Non-pigmented ciliary epithelial cell (primary cell): ENCODE results near the gene SCAPER.
"Not testable (repeated sequence)": the region's sequence is repeated elsewhere in the genome, so short reads cannot be mapped to it uniquely, and the experiment has no call there.

Experiments
- DNase-seq: peaks from one replicate; pipeline ENCODE4 v3.0.0-alpha.2; 2010; ENCODE audit warnings: low read depth

SCAPER gene

DNA sequence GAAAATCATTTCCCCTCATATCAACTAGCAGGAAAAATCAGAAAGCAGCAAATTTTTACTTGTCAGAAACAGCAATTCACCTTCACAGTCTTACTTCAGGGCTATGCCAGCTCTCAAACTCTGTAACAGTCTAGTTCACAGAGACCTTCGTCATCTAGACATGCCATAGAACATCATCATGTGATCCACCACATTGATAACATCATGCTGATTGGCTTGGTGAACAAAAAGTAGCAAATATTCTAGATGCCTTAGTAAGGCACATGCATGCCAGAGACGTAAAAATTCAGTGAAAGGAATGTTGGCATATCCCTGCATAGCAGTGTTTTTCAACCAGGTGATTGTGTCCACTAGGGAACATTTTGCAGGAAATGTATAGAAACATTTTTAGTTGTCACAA lies 8.6 kb upstream of the SCAPER start:
- no peak for DNase-seq

DNA sequence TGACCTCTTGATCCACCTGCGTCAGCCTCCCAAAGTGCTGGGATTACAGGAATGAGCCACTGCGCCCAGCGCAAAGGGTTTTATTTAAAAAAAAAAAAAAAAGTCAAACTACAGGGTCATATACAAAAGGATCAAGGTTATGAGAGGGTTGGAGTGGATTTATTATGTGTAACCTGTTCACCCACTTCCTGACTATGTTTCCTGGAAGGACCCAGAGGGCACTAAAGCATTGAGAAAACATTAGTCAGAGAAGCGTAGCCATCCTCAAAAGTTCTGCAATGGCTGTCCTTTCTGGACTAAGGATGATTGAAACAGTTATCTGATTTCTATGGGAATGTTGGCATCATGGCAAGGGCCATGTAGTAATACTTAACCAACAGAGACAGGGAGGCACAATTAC lies 7.3 kb upstream of the SCAPER start:
- DNase-seq: no peak

DNA sequence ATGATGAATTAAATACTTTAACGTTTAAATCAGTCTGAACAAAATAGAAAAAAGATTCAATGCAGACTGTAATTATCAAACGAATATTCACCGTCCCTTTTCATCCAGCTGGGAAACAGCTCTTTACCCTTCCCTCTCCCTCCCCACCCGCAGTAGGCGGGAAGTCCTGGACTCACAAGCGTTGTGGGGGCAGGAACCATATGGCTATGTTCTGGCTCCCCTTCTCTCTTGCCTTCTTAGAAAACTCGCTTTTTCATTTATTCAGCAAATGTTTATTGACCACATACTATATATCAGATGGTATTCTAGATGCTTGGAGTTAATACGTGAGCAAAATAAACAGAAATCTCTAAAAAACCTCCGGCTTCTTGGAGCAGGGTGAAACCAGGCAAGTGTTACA lies 715 bp upstream of the SCAPER start:
- DNase-seq: no peak

DNA sequence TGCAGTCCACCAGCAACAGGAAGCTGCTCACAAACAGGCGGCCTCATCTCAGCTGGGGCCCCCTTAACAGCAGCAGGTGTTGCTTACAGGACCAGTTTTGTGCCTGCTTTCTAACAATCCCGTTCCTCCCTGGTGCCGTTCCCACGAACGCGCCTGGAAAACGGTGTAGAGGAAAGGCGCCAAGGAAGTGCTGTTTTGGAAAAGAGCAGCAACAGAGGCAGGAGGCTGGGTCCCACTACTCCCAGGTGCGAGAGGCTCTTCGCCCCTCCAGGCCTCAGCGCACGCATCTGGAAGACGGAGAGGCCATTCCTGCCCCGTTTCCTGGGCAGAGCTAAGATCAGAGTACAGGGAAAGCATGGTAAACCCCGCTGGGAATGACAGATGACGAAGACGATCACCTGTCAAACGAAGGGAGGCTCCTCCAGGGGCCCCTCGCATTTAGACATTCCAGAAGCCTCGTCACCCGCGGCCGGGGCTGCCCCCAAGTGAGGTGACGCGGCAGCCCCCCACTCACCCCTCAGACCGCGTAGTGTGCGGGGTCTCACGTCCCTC lies 603 bp downstream of the SCAPER start:
- no peak for DNase-seq

DNA sequence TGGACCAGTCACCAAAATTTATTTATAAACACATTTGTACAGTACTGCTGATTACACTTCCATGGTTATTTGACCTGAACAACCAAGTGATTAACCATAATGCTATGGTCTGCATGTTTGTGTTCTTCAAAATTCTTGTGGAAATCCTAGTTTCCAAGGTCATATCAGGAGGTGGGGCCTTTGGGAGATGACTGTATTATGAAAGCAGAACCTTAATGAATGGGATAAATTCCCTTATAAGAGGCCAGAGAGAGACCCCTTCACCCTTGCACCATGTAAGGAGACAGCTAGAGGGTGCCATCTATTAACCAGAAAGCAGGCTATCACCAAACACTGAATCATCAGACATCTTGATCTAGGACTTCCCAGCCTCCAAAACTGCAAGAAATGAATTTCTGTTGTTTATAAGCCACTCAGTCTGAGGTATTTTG lies 1.9 kb downstream of the SCAPER start:
- peak; percentile 13 for DNase-seq

DNA sequence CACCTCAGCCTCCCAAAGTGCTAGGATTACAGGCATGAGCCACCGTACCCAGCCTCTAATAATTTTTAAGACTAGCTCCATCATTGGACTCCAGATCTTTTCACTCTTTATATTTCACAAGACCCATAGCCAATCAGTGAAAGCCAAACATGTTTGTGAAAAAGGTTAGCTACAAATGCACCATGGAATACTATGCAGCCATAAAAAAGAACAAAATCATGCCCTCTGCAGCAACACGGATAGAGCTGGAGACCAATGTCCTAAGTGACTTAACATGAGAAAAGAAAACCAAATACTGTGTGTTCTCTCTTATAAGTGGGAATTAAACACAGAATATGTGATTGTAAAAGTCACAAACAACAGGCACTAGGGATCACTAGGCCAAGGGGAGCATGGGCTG lies 3.2 kb downstream of the SCAPER start:
- DNase-seq: no peak

DNA sequence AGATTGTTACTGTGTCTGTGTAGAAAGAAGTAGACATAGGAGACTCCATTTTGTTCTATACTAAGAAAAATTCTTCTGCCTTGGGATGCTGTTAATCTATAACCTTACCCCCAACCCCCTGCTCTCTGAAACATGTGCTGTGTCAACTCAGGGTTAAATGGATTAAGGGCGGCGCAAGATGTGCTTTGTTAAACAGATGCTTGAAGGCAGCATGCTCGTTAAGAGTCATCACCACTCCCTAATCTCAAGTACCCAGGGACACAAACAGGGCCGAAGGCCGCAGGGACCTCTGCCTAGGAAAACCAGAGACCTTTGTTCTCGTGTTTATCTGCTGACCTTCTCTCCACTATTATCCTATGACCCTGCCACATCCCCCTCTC lies 5.2 kb downstream of the SCAPER start:
- not testable (repeated sequence) for DNase-seq

DNA sequence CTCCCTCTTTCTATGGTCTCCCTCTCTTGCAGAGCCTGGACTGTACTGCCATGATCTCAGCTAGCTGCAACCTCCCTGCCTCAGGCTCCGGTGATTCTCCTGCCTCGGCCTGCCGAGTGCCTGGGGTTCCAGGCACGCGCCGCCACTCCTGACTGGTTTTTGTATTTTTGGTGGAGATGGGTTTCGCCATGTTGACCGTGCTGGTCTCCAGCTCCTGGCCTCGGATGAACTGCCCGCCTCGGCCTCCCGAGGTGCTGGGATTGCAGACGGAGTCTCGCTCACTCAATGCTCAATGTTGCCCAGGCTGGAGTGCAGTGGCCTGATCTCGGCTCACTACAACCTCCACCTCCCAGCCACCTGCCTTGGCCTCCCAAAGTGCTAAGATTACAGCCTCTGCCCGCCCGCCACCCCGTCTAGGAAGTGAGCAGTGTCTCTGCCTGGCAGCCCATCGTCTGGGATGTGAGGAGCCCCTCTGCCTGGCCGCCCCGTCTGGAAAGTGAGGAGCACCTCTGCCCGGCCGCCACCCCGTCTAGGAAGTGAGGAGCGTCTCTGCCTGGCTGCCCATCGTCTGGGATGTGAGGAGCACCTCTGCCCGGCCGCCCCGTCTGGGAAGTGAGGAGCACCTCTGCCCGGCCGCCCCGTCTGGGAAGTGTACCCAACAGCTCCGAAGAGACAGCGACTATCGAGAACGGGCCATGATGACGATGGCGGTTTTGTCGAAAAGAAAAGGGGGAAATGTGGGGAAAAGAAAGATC lies 5.8 kb downstream of the SCAPER start:
- DNase-seq: not testable (repeated sequence)

DNA sequence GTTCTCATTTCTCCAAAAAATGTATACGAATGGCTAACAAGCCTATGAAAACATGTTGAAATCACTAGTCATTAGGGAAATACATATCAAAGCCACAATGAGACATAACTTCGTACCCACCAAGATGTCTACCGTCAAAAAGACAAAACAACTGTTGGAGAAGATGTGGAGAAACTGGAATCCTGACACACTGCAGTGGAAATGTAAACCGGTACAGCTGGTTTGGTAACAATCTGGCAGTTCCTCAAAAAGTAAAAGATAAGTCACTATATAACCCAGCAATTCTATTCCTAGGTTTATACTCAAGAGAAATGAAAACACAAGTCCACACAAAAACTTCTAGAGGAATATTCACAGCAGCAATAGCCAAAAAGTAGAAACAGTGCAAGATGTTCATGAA lies 7.0 kb downstream of the SCAPER start:
- DNase-seq: no peak

DNA sequence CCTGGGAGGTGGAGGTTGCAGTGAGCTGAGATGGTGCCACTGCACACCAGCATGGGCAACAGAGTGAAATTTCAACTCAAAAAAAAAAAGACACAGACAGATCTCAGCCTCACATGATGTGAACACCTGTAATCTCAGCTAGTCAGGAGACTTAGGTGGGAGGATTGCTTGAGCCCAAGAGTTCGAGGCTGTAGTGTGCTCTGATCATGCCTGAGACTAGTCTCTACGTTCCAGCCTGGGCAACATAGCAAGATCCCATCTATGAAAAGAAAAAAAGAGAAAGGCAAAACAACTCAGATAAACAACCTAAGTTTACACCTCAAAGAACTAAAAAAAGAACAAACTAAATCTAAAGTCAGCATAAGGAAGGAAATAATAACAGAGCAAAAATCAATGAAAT lies 11.0 kb downstream of the SCAPER start:
- DNase-seq: no peak

DNA sequence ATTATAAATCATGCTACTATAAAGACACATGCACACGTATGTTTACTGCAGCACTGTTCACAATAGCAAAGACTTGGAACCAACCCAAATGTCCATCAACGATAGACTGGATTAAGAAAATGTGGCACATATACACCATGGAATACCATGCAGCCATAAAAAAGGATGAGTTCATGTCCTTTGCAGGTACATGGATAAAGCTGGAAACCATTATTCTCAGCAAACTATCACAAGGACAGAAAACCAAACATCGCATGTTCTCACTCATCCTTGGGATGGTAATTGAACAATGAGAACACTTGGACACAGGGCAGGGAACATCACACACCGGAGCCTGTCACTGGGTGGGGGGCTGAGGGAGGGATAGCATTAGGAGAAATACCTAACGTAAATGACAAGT lies 12.3 kb downstream of the SCAPER start:
- not testable (repeated sequence) for DNase-seq

DNA sequence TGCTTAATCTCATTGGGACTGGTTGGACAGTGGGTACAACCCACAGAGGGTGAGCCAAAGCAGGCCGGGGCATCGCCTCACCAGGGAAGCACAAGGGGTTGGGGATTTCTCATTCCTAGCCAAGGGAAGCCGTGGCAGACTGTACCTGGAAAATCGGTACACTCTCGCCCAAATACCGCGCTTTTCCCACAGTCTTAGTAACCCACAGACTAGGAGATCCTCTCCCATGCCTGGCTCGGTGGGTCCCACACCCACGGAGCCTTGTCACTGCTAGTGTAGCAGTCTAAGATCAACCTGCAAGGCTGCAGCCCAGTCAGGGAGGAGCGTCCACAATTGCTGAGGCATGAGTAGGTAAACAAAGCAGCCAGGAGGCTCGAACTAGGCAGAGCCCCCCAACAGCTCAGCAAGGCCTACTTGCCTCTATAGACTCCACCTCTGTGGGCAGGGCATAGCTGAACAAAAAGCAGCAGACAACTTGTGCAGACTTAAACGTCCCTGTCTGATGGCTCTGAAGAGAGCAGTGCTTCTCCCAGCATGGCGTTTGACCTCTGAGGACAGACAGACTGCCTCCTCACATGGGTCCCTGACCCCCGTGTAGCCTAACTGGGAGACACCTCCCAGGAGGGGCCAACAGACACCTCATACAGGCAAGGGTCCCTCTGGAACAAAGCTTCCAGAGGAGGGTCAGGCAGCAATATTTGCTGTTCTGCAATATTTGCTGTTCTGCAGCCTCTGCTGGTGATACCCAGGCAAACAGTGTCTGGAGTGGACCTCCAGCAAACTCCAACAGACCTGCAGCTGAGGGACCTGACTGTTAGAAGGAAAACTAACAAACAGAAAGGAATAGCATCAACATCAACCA lies 17.6 kb downstream of the SCAPER start:
- DNase-seq: not testable (repeated sequence)

DNA sequence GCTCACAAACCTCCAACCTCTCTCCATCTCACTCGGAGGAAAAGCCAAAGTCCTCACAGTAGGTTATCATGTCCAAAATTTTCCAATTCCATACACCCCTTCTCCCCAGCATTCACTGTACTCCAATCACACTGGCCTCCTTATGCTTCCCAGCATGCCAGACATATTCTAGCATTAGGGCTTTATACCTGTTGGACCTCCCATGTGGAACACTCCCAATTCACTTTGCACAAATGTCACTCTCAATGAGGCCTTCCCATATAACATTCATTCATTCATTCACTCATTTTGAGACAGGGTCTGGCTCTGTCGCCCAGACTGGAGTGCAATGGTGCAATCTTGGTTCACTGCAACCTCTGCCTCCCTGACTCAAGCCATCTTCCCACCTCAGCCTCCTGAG lies 19.9 kb downstream of the SCAPER start:
- no peak for DNase-seq

DNA sequence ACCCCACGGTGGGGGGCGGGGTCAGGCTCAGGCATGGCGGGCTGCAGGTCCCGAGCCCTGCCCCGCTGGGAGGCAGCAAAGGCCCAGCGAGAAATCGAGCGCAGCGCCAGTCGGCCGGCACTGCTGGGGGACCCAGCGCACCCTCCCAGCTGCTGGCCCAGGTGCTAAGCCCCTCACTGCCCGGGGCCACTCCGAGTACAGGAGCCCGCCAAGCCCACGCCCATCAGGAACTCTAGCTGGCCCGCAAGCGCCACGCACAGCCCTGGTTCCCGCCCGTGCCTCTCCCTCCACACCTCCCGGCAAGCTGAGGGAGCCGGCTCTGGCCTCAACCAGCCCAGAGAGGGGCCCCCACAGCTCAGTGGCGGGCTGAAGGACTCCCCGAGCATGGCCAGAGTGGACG lies 29.2 kb downstream of the SCAPER start:
- DNase-seq: no peak

DNA sequence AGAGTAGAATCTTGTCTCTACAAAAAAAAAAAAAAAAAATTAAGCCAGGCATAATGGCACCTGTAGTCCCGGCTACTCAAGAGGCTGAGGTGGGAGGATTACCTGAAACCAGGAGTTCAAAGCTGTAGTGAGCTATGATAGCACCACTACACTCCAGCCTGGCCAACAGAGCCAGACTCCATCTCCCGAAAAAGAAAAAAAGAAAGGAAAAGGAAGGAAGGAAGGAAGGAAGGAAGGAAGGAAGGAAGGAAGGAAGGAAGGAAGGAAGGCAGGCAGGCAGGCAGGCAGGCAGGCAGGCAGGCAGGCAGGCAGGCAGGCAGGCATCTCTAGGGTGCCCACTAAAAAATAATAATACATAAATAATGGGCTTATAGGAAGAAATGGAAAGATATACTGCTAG lies 32.1 kb downstream of the SCAPER start:
- DNase-seq: not testable (repeated sequence)

DNA sequence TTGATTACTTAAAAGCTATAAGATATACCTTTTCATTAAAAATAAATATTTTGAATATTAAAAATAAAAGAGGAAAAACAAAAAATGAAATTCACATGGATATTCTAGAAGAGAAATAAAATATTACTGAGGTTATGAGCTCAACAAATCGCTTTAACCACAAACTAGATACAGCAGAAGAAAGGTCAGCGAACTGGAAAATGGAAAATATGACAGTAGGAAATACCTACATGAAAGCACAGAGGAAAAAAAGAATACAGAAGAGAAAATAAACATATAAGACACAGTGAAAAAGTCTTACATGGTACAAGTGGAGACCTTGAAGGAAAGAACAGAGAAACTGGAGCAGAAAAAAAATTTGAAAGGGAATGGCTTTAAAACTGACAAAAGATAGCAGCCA lies 33.2 kb downstream of the SCAPER start:
- peak; percentile 6 for DNase-seq

DNA sequence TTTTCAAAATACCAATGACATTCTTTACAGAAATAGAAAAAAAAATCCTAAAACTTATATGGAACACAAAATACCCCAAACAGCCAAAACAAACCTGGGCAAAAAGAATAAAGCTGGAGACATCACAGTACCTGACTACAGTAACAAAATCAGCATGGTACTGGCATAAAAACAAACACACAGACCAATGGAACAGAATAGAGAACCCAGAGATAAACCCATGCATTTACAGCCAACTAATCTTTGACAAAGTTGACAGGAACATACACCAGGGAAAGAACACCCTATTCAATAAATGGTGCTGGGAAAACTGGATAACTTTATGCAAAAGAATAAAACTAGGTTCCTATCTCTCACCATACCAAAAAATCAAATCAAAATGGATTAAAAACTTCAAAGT lies 36.4 kb downstream of the SCAPER start:
- DNase-seq: no peak

DNA sequence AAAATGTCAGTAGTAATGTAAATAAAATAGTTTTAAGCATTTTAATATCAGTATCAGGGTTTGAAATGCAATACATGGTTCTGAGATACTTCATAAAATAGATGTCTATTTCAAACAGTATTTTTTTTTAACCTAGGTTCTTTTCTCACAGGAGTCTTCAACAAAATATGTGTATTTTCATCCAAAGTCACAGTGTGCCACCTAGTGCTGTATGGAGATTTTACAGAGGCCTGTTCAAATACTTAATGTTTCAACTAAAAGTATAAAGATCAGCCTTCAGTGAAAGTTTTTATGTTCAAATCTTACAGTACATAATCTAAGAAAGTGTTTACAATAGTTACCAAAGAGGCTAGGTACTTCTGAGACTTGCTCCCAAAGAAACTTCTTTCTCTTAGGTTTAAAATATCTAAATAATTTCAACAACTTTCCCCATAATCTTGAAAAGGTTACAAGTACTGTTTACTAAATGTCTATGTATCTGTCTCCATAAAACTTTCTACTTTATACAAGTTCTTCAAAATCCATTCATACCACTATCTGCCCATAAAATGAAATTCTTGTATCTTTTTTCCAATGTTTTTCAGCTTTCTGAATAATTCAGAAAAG lies 38.3 kb downstream of the SCAPER start:
- peak; percentile 9 for DNase-seq

DNA sequence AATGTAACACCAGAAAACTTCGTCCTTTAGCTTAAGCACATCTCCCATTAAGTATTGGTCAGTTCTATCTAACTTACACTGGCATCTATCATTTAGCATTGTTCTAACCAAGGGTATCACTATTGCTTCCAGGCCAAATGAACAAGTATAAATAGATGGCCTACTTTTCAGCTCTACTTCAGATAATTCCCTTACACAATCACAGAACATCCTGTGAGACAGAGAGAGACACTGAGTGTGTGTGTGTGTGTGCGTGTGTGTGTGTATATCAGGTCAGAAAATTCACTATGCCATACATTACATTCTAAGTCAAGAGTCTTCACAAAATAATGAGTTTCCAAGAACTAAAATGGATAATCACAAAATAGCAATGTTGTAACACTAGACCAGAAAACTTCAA lies 39.1 kb downstream of the SCAPER start:
- no peak for DNase-seq

DNA sequence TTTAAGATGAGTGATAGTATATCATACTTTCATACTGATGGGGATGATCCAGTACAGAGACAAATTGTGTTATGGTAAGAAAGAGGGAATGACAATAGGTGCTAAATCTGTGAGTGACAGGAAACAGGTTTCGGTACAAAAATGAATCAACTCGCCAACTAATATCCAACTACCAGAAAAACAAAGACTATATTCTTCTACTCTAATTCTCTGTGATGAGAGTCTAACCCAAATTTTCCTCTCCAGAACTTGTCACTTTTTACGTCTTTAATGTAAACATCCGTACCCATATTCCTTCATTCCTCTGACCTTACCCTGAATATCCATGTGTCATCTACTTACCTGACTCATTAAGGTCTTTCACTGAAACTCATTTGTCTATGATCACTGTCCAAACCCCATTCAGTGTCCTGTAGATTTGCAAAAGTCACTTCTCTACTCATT lies 39.6 kb downstream of the SCAPER start:
- no peak for DNase-seq

DNA sequence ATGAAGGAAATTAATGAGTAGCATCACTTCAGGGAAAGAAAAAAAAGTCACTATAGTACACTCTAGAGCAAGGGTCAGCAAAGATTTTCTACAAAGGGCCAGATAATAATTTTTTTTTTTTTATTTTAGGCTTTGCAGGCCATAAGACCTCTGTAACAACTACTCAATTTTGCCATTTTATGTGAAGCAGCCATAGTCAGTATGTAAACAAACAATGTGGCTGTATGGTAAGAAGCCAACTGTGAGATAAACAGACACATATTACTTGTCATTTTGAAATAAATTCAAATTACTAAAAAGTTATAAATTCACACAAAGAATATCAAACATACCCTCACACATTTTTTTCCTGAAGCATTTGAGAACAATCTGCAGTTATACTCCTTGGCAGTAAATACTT lies 40.6 kb downstream of the SCAPER start:
- DNase-seq: no peak

DNA sequence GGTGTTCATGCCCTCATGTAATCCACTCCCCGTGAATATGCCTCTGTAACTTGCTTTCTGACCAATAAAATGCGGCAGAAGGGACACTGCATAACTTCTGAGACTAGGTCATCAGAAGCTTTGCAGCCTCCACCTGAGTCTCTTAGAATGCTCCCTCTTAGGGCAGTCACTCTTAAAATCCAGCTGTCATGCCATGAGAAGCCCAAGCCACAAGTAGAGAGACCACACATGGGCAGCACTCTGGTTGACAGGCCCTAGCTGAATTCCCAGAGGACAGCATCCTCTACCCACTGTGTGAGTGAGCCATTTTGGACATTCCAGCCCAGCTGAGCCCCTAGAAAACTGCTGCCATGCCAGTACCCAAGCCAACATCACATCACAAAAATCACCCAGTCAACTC lies 41.4 kb downstream of the SCAPER start:
- DNase-seq: no peak

DNA sequence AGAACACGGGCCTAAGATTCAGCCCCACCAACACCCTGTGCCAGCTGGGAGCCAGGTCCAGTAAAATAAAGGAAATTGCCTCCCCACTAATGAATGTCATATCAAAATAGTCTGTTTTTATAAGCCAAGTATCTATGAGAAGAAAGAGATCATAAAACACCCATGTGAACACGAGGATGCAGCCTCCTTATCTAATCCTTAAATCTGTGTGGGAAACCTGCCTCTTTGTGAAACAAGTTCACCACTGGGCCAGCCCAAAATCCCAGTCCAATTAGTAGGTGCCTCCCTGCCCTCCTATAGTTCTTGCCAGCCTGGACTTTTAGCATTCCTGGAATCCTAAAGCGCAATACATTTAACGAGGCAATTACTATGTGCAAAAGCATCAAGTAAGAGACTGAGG lies 42.0 kb downstream of the SCAPER start:
- DNase-seq: no peak
